Left cardiac atrium (tissue), 4 donors: ENCODE data around the gene COL18A1. TPM values are rescaled to one million over a fixed set of nuclear protein-coding genes. Genes with fewer than 3 reads are reported as not detected.
"Not testable (repeated sequence)": the region's sequence is repeated elsewhere in the genome, so short reads cannot be mapped to it uniquely, and the experiment has no call there.

Experiments used
- ATAC-seq, 2 donors: fragments of 200-7000 bp; cut with Tn5 transposase; one replicate each; pipeline ENCODE4 v1.9.1; 2020; ENCODE audit warnings: mild to moderate bottlenecking in 2 of 2, moderate library complexity in 2 of 2
- DNase-seq: peaks from one replicate; pipeline ENCODE4 v3.0.0-alpha.2; 2020
- intact Hi-C, 2 donors: fragments of 100-400 bp; cut with DNase I; formaldehyde crosslinking; loops; one replicate each; pipeline versions ENCODE4 v1.14.1 to v1.15.1; 2022 to 2023
- total RNA-seq, 2 donors: library from RNA; stranded (reverse); fragmentation: NEBNext Ultra II Directional; extraction: Animal tissue kit (Norgen Biotek cat#: 25700); gene quantifications; one replicate each; pipeline ENCODE4 v1.2.1, GENCODE V29; 2021
- donor health status: DM: no; HTN: yes; CAD: no.
- donor health status: DM: no; HTN: yes; CAD: no; lungs with severe emphysema.
- donor health status: DM: yes; HTN: yes; CAD: no.
- donor health status: Dilated cardiomyopathy.

COL18A1 gene
- total RNA-seq, 2 donors from 2014 or later = 53.4 to 104 TPM

DNA sequence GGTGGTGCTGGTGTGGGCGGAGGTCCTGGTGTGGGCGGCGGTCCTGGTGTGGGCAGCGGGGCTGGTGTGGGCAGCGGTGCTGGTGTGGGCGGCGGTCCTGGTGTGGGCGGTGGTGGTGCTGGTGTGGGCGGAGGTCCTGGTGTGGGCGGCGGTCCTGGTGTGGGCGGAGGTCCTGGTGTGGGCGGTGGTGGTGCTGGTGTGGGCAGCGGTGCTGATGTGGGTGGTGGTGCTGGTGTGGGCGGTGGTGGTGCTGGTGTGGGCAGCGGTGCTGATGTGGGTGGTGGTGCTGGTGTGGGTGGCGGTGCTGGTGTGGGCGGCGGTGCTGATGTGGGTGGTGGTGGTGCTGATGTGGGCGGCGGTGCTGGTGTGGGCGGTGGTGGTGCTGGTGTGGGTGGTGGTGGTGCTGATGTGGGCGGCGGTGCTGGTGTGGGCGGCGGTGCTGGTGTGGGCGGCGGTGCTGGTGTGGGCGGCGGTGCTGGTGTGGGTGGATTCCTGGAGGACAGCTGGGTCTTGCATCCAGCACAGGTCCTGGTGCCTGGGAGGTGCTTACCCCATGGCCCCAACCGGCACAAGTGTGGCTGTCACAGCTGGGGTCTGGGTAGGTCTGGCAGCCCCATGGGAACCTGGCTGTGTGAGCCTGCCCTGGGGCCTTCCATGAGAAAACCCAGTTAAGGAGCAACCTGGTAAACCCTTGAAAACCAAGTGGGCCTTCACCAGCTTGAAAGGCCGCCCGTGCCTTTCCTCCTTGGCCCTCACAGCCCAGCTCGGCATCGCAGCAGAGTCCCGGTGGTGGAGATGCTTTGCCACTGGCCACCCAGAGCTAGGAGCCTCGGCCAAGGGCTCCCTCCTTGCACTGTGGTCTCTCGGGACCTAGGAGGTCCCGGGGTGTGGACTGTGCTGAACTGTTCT, 38.0 kb downstream of the COL18A1 start:
- not testable (repeated sequence) for ATAC-seq
- peak; percentile 15 for DNase-seq
- intact Hi-C loops = loop anchor here in 1 of 2 donors (5.0 kb wide), 1 partner anchor 151 kb away; no protein-coding TSS in a partner anchor

GRCh38 chr21:45443595-45444181, 38.7 kb downstream of the COL18A1 start:
- DNase-seq (peak; percentile 21), ATAC-seq (no peak)

DNA sequence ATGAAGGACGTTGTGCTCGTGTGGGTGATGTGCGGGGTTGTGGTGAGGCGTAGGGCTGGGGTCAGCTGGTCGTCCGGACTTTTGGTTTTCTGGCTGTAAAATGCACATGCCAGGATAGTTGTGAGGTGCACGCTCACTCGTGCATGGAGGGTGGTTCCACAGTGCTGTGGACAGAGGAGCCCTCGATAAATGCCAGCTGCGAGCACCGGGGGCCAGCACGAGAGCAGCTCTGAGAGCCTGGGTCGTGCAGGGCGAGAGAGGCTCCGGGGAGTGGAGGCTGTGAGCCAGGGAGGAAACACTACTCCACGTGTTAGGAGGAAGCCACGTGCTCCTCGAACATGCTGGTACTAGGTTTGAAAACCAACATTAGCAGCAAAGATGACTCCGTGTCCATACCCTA, 39.4 kb downstream of the COL18A1 start:
- DNase-seq (peak; percentile 23), ATAC-seq (no peak)
- intact Hi-C loops = loop anchor here in 1 of 2 donors (5.0 kb wide), 1 partner anchor 152 kb away; no protein-coding TSS in a partner anchor

More at GRCh38 chr21:45443595-45444181, 38.7 kb downstream of the COL18A1 start:
- intact Hi-C loops = loop anchor here in 1 of 2 donors (5.0 kb wide), 1 partner anchor 151 kb away; no protein-coding TSS in a partner anchor

GRCh38 chr21:45445369-45445768, 40.4 kb downstream of the COL18A1 start:
- DNase-seq (no peak), ATAC-seq (no peak)
- intact Hi-C loops = no loop called here

DNA sequence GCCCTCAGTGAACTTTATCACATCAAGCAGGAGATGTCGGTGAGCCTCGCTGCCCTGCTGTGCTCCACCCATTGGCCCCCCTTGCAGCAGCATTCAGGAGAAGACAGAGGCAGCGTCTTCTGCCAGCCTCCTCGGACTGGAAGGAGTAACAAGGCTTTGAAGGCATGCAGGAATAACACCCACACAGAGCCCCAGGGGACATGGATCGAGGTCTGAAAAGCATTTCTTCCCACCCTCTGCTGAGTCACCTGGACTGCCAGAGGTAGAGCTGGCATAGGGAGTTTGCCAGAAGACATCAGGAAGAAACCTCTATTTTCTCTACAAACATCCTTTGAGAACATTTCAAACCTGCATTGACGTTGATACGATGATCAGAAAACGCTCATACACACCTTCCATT, 42.9 kb downstream of the COL18A1 start:
- no peak for DNase-seq
- intact Hi-C loops = no loop called here

DNA sequence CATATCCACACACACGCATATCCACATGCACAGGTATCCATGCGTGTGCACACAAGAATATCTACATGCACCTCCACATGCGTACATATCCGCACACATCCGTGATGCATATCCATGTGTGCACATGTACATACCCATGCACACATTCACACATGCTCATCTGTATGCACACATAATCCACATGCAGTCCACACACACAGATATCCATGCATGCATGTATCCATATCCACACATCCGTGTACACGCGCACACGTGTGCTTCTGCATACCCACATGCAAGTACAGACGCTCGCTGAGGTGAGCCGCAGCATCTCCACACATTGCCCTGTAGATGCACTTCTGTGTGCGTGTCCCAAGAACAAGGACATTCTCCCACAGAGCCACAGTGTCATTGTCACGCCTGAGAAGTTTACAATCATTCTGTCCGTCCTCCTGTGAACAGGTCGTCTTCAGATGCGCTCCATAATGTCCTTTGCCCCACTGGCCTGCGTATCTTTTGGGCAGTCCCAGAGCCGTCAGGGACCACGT, 43.4 kb downstream of the COL18A1 start:
- intact Hi-C loops = no loop called here
- no peak for ATAC-seq
- peak; percentile 13 for DNase-seq

More for the DNA sequence above, 42.9 kb downstream of the COL18A1 start:
- no peak for ATAC-seq

GRCh38 chr21:45448810-45449657, 44.1 kb downstream of the COL18A1 start:
- ATAC-seq (peak in 1 of 2 donors; percentile 20), DNase-seq (peak; percentile 21)
- intact Hi-C loops = no loop called here

- ATAC-seq (no peak), DNase-seq (peak; percentile 14)
- intact Hi-C loops = loop anchor here in 1 of 2 donors (10.0 kb wide), 1 partner anchor 295 kb away; no protein-coding TSS in a partner anchor
These were observed 44.9 kb downstream of the COL18A1 start for GRCh38 chr21:45449658-45450422.

DNA sequence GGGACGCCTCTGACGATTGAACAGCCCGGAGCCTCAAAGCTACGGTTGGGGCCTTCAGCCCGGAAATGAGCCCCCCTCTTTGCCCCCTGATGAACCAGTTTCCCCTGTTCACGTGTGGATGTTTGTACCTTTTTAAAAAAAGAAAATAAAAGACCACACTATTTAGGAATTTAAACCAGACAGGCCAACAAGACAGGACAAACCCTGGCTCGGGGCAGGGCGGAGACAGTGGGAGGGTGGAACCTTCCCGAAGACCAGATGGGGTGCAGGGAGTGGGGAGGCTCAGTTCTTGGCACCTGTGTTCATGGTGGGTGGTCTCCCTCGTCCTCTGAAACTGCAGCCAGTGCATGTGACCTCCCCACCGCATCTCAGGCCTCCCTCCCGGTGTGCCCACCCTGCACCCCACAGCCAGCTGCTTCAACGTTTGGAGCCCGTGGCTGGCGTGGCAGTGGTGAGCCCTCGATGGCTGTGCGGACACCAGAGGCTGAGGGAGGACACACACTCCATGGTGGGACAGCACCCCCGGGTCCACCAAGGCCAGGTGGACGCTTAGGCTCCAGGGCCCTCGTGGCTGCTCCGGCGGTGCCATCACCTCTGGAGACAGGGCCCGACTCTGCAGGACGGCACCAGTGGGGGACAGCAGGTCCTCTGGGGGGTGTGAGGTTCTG, 45.6 kb downstream of the COL18A1 start:
- ATAC-seq (no peak), DNase-seq (peak; percentile 15)
- intact Hi-C loops = loop anchor here in 1 of 2 donors (10.0 kb wide), 1 partner anchor 296 kb away; no protein-coding TSS in a partner anchor

DNA sequence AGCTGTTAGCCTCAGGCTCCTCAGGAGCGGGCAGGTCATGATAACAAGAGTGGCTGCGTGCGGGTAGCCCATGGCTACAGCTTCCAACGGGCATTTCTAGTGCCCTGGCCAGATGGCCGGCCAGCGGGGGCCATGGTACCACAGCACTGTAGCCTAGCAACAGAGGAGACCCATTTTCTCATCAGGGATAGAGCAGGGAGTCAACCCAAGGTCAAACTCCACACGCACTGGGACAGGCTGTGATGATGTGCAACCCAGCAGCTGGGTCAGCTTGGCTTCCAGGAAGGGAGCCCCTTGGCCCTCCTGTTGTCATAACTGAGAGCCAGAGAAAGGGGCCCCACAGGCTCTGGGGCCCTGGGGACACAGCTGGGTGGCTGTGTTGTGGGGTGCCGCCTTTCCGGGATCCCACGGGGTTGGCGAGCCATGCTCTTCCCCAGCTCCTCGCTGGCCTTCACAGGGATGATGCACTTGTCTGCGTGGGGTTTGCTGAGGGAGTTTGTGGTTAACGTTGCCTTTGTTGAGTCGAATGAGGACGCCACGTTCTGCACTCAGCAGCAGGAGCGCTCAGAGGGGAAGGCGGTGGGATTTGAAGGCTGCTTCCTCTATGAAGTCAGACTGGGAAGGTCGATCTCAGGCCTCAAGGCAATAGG, 46.3 kb downstream of the COL18A1 start:
- intact Hi-C loops = loop anchor here in 1 of 2 donors (10.0 kb wide), 1 partner anchor 296 kb away; no protein-coding TSS in a partner anchor
- DNase-seq = peak; percentile 13
- ATAC-seq = no peak

DNA sequence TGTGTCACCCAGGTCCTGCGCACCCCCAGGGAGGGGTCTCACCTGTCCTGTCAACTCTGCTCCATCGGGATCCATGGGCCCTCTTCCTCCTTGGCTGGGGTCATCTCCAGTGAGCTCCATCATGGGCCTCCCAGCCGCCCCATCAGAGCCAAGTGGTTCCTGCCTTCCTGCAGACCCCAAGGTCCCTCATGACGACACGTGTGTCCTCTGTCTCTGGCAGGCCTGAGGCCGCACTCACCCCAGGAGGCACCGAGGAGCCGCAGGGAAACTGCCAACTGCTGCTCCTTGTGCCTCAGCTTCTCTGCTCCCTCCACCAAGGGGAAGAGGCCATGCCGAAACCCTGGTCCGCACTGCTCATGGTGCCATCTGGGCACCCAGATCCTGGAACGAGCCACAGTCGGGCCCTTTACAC, 46.8 kb downstream of the COL18A1 start:
- ATAC-seq (no peak), DNase-seq (peak; percentile 18)
- intact Hi-C loops = loop anchor here in 1 of 2 donors (10.0 kb wide), 1 partner anchor 297 kb away; no protein-coding TSS in a partner anchor

DNA sequence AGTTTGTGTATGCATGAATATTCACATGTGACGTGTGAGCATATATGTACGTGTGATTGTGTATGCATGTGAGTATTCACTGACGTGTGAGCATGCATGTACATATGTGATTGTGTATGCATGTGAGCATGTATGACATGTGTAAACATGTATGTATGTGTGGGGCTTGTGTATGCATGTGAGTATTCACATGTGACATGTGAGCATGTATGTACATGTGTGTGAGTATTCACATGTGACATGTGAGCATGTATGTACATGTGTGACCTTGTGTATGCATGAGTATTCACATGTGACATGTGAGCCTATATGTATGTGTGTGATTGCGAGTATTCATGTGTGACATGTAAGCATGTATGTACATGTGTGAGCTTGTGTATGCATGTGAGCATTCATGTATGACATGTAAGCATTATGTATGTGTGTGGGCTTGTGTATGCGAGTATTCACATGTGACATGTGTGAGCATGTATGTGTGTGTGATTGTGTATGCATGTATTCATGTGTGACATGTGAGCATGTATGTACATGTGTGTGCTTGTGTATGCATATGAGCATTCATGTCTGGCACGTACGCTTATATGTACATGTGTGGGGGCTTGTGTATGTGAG, 47.8 kb downstream of the COL18A1 start:
- intact Hi-C loops = loop anchor here in 1 of 2 donors (10.0 kb wide), 1 partner anchor 298 kb away; no protein-coding TSS in a partner anchor
- DNase-seq (no peak), ATAC-seq (no peak)

- intact Hi-C loops = loop anchor here in 1 of 2 donors (10.0 kb wide), 1 partner anchor 299 kb away; no protein-coding TSS in a partner anchor
- ATAC-seq (no peak), DNase-seq (peak; percentile 13)
These were observed 48.5 kb downstream of the COL18A1 start for GRCh38 chr21:45453308-45453950.

DNA sequence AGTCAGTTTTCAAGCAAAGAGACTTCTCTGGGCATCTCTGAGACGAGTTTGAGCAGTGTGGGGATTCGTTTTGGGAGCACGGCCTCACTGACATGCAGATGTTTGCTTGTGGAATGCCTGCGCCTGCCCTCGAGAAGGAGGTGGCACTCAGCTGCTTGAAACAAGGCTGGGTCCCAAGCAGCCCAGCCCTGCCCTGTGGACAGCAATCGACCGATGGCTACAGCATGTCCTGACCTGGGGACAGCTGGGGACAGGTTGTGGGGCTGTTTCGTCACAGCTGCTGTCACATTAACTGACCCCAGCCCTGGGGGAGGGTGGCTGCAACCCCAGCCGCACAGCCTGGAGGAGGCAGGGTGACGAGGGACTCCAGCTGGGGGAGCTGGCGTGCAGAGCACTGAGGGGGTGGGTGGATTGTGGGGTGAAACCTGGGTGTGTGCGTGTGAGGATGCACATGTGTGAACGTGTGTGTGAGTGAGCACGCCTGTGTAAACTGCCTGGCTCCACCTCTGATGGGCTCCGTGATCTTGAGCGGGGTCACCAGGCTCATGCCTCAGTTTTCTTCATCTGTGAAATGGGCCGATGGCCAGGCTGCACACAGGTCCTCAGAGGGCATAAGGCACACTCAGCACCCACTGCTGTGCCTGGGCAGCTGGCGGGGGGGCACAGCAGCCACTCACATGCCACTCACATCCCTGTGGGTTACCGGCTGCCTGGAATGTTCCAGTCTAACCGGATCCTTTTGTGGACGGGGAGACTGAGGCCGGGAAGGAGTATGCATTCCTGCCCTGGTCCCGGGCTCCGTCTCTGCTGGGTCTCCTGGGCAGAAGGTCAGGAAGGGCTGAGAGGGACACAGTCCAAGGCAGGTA, 49.3 kb downstream of the COL18A1 start:
- DNase-seq (peak; percentile 32), ATAC-seq (peak in 1 of 2 donors; percentile 20)
- intact Hi-C loops = loop anchor here in 1 of 2 donors (10.0 kb wide), 1 partner anchor 299 kb away; no protein-coding TSS in a partner anchor
